Left lung (tissue), 10 donors: ENCODE results near the gene C12orf75. TPM values are rescaled to one million over a fixed set of nuclear protein-coding genes. Genes with fewer than 3 reads are reported as not detected.

Source experiments
- ATAC-seq: fragments of 200-7000 bp; cut with Tn5 transposase; one replicate; pipeline ENCODE4 v1.9.1; 2020; ENCODE audit warnings: moderate library complexity
- DNase-seq, 4 donors: peaks; one replicate each; pipeline ENCODE4 v3.0.0-alpha.2; 2013 to 2020
- H3K27ac ChIP-seq, 2 donors: fragments of 200-600 bp; sonication (generic) in 1 of 2; one replicate each; pipeline versions ENCODE4 v1.5.0 to v1.8.0; 2020 to 2021
- H3K27me3 ChIP-seq, 2 donors: fragments of 200-600 bp; sonication (generic) in 1 of 2; one replicate each; pipeline versions ENCODE4 v1.5.0 to v1.8.0; 2020 to 2021
- H3K36me3 ChIP-seq, 2 donors: fragments of 200-600 bp; sonication (generic) in 1 of 2; one replicate each; pipeline versions ENCODE4 v1.5.0 to v1.8.0; 2020 to 2021
- H3K4me1 ChIP-seq, 2 donors: fragments of 200-600 bp; one replicate each; pipeline ENCODE4 v1.8.0; 2021
- H3K4me3 ChIP-seq, 2 donors: fragments of 200-600 bp; sonication (generic) in 1 of 2; one replicate each; pipeline versions ENCODE4 v1.5.0 to v1.8.0; 2020 to 2021; ENCODE audit warnings: mild to moderate bottlenecking in 1 of 2
- H3K9me3 ChIP-seq, 2 donors: fragments of 200-600 bp; sonication (generic) in 1 of 2; one replicate each; pipeline versions ENCODE4 v1.5.0 to v1.8.0; 2020 to 2021
- CTCF ChIP-seq, 2 donors: fragments of 200-600 bp; sonication (generic) in 1 of 2; IDR thresholded peaks; one replicate each; pipeline versions ENCODE4 v1.5.0 to v1.8.0; 2021; ENCODE audit warnings: antibody characterized with exemption in 2 of 2
- intact Hi-C, 2 donors: fragments of 100-400 bp; cut with DNase I; formaldehyde crosslinking; loops; one replicate each; pipeline versions ENCODE4 v1.11.2 to v1.14.2; 2022
- polyA plus RNA-seq, 6 donors: library from polyadenylated mRNA; unstranded; fragments of 120-200 nt; gene quantifications; one replicate each; pipeline ENCODE4 v1.2.1, GENCODE V29; 2013; ENCODE audit not compliant: insufficient read length in 6 of 6
- total RNA-seq, 2 donors: library from RNA; stranded (reverse); fragmentation: NEBNext Ultra II Directional; extraction: Animal tissue kit (Norgen Biotek cat#: 25700); gene quantifications; one replicate each; pipeline ENCODE4 v1.2.1, GENCODE V29; 2021
- donor health status: DM: no; HTN: yes; CAD: no.
- donor health status: DM: no; HTN: no; CAD: no.

The C12orf75 gene
- total and polyA plus RNA-seq, 8 donors = 16.2 to 27.7 (median 18.8) TPM

- Histone ChIP-seq H3K4me1 (no peaks in the 10 kb centered on the region), H3K27ac (no peak overlapping the region), H3K9me3 (no peaks in the 10 kb centered on the region), H3K36me3 (no peaks in the 10 kb centered on the region), H3K4me3 (no peak overlapping the region), H3K27me3 (no peaks in the 10 kb centered on the region)
- ATAC-seq (no peak), DNase-seq (no peak)
- intact Hi-C loops = no loop called here
- TF ChIP-seq CTCF (IDR thresholded peaks at IDR 0.05) = no peak
These were observed 43.1 kb upstream of the C12orf75 start for GRCh38 chr12:105287408-105287807.

- H3K4me3 ChIP-seq = no peak overlapping the region
- intact Hi-C loops = no loop called here
- DNase-seq = no peak
These were observed 42.0 kb upstream of the C12orf75 start for GRCh38 chr12:105288311-105288996.

GRCh38 chr12:105289114-105289904, 41.2 kb upstream of the C12orf75 start:
- ATAC-seq (no peak), DNase-seq (no peak)
- intact Hi-C loops = no loop called here
- Histone ChIP-seq H3K4me3 (no peak overlapping the region), H3K9me3 (no peaks in the 10 kb centered on the region), H3K27ac (no peak overlapping the region), H3K4me1 (no peaks in the 10 kb centered on the region), H3K36me3 (no peaks in the 10 kb centered on the region), H3K27me3 (no peaks in the 10 kb centered on the region)
- TF ChIP-seq CTCF (IDR thresholded peaks at IDR 0.05) = no peak

More at GRCh38 chr12:105288311-105288996, 42.0 kb upstream of the C12orf75 start:
- H3K27me3 ChIP-seq = no peaks in the 10 kb centered on the region
- no peaks in the 10 kb centered on the region for H3K4me1 ChIP-seq
- no peaks in the 10 kb centered on the region for H3K36me3 ChIP-seq
- no peak overlapping the region for H3K27ac ChIP-seq
- no peak for ATAC-seq
- H3K9me3 ChIP-seq = no peaks in the 10 kb centered on the region
- no peak for TF ChIP-seq CTCF (IDR thresholded peaks at IDR 0.05)

- Histone ChIP-seq H3K4me3 (no peak overlapping the region), H3K36me3 (no peaks in the 10 kb centered on the region), H3K27me3 (no peaks in the 10 kb centered on the region), H3K4me1 (no peaks in the 10 kb centered on the region), H3K9me3 (no peaks in the 10 kb centered on the region), H3K27ac (no peak overlapping the region)
- TF ChIP-seq CTCF (IDR thresholded peaks at IDR 0.05) = no peak
- no peak for DNase-seq
- ATAC-seq = no peak
- intact Hi-C loops = no loop called here
These were observed 39.0 kb upstream of the C12orf75 start for GRCh38 chr12:105291531-105291930.

GRCh38 chr12:105292705-105293104, 37.8 kb upstream of the C12orf75 start:
- no peak overlapping the region for H3K27ac ChIP-seq
- ATAC-seq = no peak
- H3K36me3 ChIP-seq = no peaks in the 10 kb centered on the region
- DNase-seq = no peak
- TF ChIP-seq CTCF (IDR thresholded peaks at IDR 0.05) = no peak
- H3K4me1 ChIP-seq = no peaks in the 10 kb centered on the region
- peaks cover 0 to 2% of the 10 kb centered on the region in 2 donors for H3K9me3 ChIP-seq
- intact Hi-C loops = no loop called here
- no peak overlapping the region for H3K4me3 ChIP-seq
- no peaks in the 10 kb centered on the region for H3K27me3 ChIP-seq
